Neuron (in vitro differentiated cells): ENCODE measurements around the gene RNF125.

Experiments
- H2AFZ ChIP-seq: one replicate; pipeline ENCODE4 v1.6.1; 2013; ENCODE audit warnings: low read depth, mild to moderate bottlenecking, inconsistent platforms, low read length, moderate library complexity
- H3K27me3 ChIP-seq: one replicate; pipeline ENCODE4 v1.6.1; 2013; ENCODE audit warnings: low read length; ENCODE audit not compliant: insufficient read depth
- H3K36me3 ChIP-seq: one replicate; pipeline ENCODE4 v1.6.1; 2013; ENCODE audit warnings: low read length; ENCODE audit not compliant: insufficient read depth
- H3K4me1 ChIP-seq: one replicate; pipeline ENCODE4 v1.6.1; 2013; ENCODE audit warnings: low read length; ENCODE audit not compliant: insufficient read depth
- H3K4me3 ChIP-seq: 2 replicates; pipeline ENCODE4 v1.5.1; 2013; ENCODE audit warnings: mild to moderate bottlenecking, low read length, moderate library complexity
- H3K9me3 ChIP-seq: one replicate; pipeline ENCODE4 v1.6.1; 2013; ENCODE audit warnings: low read length

RNF125 gene

GRCh38 chr18:32037616-32038015 is 19.0 kb downstream of the RNF125 start:
- Histone ChIP-seq H3K36me3 (no peaks in the 10 kb centered on the region), H3K4me1 (no peaks in the 10 kb centered on the region)

GRCh38 chr18:32040936-32041335 is 22.3 kb downstream of the RNF125 start:
- Histone ChIP-seq H3K36me3 (no peaks in the 10 kb centered on the region), H3K9me3 (no peaks in the 10 kb centered on the region), H3K27me3 (no peaks in the 10 kb centered on the region), H3K4me1 (no peaks in the 10 kb centered on the region), H2AFZ (no peak overlapping the region), H3K4me3 (no peak overlapping the region)

More at GRCh38 chr18:32037616-32038015, 19.0 kb downstream of the RNF125 start:
- Histone ChIP-seq H3K4me3 (no peak overlapping the region), H3K27me3 (no peaks in the 10 kb centered on the region), H2AFZ (no peak overlapping the region), H3K9me3 (no peaks in the 10 kb centered on the region)

GRCh38 chr18:32042337-32042736 is 23.7 kb downstream of the RNF125 start:
- Histone ChIP-seq H3K4me1 (no peaks in the 10 kb centered on the region), H3K4me3 (no peak overlapping the region), H3K36me3 (no peaks in the 10 kb centered on the region), H3K27me3 (no peaks in the 10 kb centered on the region), H2AFZ (no peak overlapping the region), H3K9me3 (no peaks in the 10 kb centered on the region)

DNA sequence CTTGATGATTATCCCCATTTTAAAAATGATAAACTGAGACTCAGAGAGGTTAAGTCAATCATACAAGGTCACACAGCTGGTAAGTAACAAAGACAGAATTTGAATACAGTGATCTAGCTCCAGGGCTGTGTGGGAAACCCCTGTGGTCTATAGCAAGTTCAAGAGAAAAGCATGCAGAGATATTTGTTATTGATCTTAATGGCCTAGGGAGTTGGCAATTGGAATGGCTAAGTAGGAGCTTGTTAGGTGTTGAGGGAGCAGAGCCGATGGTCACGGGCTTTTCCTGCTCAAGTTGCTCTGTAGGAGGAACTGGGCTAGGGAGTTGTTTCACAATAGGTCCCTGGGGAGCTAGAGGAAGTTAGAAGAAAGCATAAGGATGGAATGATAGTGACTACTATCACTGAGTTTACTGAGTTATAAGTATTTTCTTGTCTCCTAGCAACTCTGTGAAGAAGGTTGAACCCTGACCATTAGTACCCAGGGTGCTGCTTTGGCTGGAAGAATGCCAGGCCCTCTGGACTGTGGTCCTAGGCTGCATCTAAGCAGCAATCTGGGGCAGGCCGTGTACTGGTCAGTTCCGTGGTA is 30.0 kb downstream of the RNF125 start:
- no peak overlapping the region for H2AFZ ChIP-seq
- H3K9me3 ChIP-seq = no peaks in the 10 kb centered on the region
- H3K27me3 ChIP-seq = no peaks in the 10 kb centered on the region

DNA sequence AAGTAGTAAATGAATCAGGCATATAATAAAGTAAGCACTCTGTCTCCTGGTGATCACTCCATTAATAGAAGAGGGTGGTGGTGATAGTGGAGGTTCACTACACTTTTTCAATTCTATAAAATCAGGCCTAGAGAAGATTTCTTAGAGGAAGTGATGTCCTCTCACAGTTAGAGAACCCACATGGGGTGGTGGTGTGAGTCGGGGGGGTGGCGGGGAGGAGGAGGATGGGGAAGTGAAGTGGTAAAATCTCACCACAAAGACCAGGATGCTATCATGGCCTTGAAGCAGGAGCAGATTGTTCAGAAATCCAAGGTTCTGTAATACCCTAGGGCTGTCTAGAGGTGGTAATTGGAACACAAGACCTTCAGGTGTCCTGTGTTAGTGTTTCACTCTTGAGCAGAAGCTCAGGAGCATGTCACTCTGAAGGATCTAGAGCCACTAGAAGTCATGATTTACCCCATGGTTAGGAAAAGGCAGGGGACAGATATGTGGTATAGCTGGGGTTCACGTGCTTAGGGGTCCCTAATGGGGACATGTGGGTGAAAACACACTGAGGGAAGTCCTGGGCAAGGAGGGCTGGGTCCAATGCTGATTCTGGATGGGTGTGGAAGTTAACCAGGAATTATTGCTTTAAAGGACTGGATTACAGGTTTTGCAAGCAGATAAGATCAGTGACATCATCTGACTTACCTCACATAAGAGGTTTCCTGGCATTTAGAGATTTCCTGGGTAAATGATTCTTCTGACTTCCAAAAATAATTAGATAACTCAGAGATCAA is 31.0 kb downstream of the RNF125 start:
- H3K27me3 ChIP-seq = no peaks in the 10 kb centered on the region
- no peaks in the 10 kb centered on the region for H3K4me1 ChIP-seq
- no peak overlapping the region for H2AFZ ChIP-seq
- no peak overlapping the region for H3K4me3 ChIP-seq
- no peaks in the 10 kb centered on the region for H3K9me3 ChIP-seq
- no peaks in the 10 kb centered on the region for H3K36me3 ChIP-seq

More for the DNA sequence above, 30.0 kb downstream of the RNF125 start:
- no peaks in the 10 kb centered on the region for H3K36me3 ChIP-seq
- no peaks in the 10 kb centered on the region for H3K4me1 ChIP-seq
- H3K4me3 ChIP-seq = no peak overlapping the region

GRCh38 chr18:32056613-32057358 is 38.2 kb downstream of the RNF125 start:
- Histone ChIP-seq H3K36me3 (no peaks in the 10 kb centered on the region), H3K4me3 (no peak overlapping the region)

GRCh38 chr18:32057624-32058165 is 39.1 kb downstream of the RNF125 start:
- Histone ChIP-seq H3K36me3 (no peaks in the 10 kb centered on the region), H3K9me3 (no peaks in the 10 kb centered on the region), H3K4me3 (no peak overlapping the region), H3K4me1 (peaks cover 4% of the 10 kb centered on the region), H3K27me3 (no peaks in the 10 kb centered on the region), H2AFZ (no peak overlapping the region)

More at GRCh38 chr18:32056613-32057358, 38.2 kb downstream of the RNF125 start:
- peaks cover 4% of the 10 kb centered on the region for H3K4me1 ChIP-seq
- no peak overlapping the region for H2AFZ ChIP-seq
- H3K9me3 ChIP-seq = no peaks in the 10 kb centered on the region
- H3K27me3 ChIP-seq = no peaks in the 10 kb centered on the region

DNA sequence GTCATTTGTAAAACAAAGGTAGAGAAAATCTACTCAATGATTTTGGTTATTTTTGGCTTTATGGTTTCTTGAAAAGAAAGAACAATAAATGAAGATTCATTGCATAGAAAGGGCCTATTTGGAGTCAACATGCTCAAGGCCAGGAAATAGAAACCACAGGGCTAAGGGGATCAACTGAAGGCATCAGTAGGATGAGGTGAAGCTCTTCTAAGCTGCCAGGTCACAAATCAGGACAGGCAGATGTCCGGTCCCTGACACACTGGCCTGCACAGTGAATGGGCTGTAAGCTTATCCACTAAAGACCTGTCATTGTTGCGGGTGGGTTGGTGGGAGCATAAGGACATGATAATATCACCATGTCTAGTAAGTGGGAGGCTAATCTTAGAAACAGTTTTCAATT is 41.4 kb downstream of the RNF125 start:
- no peaks in the 10 kb centered on the region for H3K9me3 ChIP-seq
- no peak overlapping the region for H3K4me3 ChIP-seq
- peaks cover 4% of the 10 kb centered on the region for H3K4me1 ChIP-seq
- no peak overlapping the region for H2AFZ ChIP-seq
- H3K27me3 ChIP-seq = no peaks in the 10 kb centered on the region
- no peaks in the 10 kb centered on the region for H3K36me3 ChIP-seq

- Histone ChIP-seq H3K4me1 (no peaks in the 10 kb centered on the region), H3K36me3 (no peaks in the 10 kb centered on the region), H3K4me3 (no peak overlapping the region), H3K9me3 (no peaks in the 10 kb centered on the region), H2AFZ (no peak overlapping the region), H3K27me3 (no peaks in the 10 kb centered on the region)
These were observed 48.9 kb downstream of the RNF125 start for GRCh38 chr18:32067375-32068167.

DNA sequence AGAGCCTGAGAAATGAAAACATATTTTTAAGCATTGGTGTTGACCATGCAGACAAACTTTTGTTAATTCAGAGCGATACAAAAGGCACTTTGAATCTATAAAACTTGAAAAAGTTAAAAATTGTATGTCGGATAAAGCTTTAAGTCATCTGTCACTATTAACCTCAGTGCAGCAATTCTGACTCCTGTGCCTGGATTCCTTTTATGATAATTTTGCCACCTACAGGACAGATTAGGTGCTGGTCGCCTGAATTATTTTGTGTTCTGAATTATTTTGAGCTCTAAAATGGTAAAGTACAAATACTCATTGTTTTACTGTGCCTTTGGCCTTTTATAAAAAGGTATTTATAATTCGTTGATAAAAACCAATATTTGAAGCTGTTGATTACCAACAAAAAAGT is 53.7 kb downstream of the RNF125 start:
- Histone ChIP-seq H3K4me1 (no peaks in the 10 kb centered on the region), H2AFZ (no peak overlapping the region), H3K36me3 (no peaks in the 10 kb centered on the region), H3K27me3 (no peaks in the 10 kb centered on the region), H3K4me3 (no peak overlapping the region), H3K9me3 (no peaks in the 10 kb centered on the region)

- Histone ChIP-seq H3K36me3 (no peaks in the 10 kb centered on the region), H3K9me3 (no peaks in the 10 kb centered on the region), H2AFZ (no peak overlapping the region), H3K4me3 (no peak overlapping the region), H3K27me3 (no peaks in the 10 kb centered on the region), H3K4me1 (no peaks in the 10 kb centered on the region)
These were observed 55.6 kb downstream of the RNF125 start for GRCh38 chr18:32074206-32074605.

GRCh38 chr18:32078845-32079244 is 60.2 kb downstream of the RNF125 start:
- H3K4me1 ChIP-seq = no peaks in the 10 kb centered on the region
- H3K4me3 ChIP-seq = no peak overlapping the region
- H3K9me3 ChIP-seq = no peaks in the 10 kb centered on the region
- H3K27me3 ChIP-seq = no peaks in the 10 kb centered on the region
- H3K36me3 ChIP-seq = no peaks in the 10 kb centered on the region
- no peak overlapping the region for H2AFZ ChIP-seq
